AG10803 (cell line): ENCODE measurements around the gene RTL9.
A peak's percentile ranks its signal among the peaks of the same experiment; 100 is the strongest.

Source experiments
- DNase-seq: peaks from one replicate; pipeline ENCODE4 v3.0.0; 2010; ENCODE audit warnings: low read depth
- H3K4me3 ChIP-seq: 2 replicates; pipeline ENCODE4 v1.5.1; 2011; ENCODE audit warnings: mild to moderate bottlenecking, low read length, control low read depth
- CTCF ChIP-seq: conservative IDR thresholded peaks from 2 replicates; pipeline ENCODE4 v1.5.1; 2011; ENCODE audit warnings: mild to moderate bottlenecking, low read length, control low read depth, inconsistent platforms

RTL9 gene

GRCh38 chrX:110346681-110347080 is 12.0 kb upstream of the RTL9 start:
- DNase-seq: peak; percentile 11
- no peak overlapping the region for H3K4me3 ChIP-seq
- peak; percentile 29 for TF ChIP-seq CTCF

GRCh38 chrX:110359273-110359672 is 625 bp downstream of the RTL9 start:
- no peak for DNase-seq
- H3K4me3 ChIP-seq: no peak overlapping the region
- TF ChIP-seq CTCF: no peak

- no peak overlapping the region for H3K4me3 ChIP-seq
- no peak for TF ChIP-seq CTCF
- no peak for DNase-seq
Observed at GRCh38 chrX:110363244-110363643, 4.6 kb downstream of the RTL9 start.

- TF ChIP-seq CTCF: no peak
- no peak overlapping the region for H3K4me3 ChIP-seq
- no peak for DNase-seq
Observed at GRCh38 chrX:110373310-110373709, 14.7 kb downstream of the RTL9 start.

- H3K4me3 ChIP-seq: no peak overlapping the region
- no peak for TF ChIP-seq CTCF
- DNase-seq: no peak
Observed at GRCh38 chrX:110374559-110374958, 15.9 kb downstream of the RTL9 start.

- TF ChIP-seq CTCF: no peak
- peak; percentile 58 for DNase-seq
- H3K4me3 ChIP-seq: no peak overlapping the region
Observed at GRCh38 chrX:110381216-110381615, 22.6 kb downstream of the RTL9 start.

GRCh38 chrX:110383414-110383813 is 24.8 kb downstream of the RTL9 start:
- peak; percentile 86 for DNase-seq
- no peak for TF ChIP-seq CTCF
- no peak overlapping the region for H3K4me3 ChIP-seq
